ENCODE results near the gene ARID1B. TPM values are rescaled to one million over a fixed set of nuclear protein-coding genes. Genes with fewer than 3 reads are reported as not detected.

ARID1B gene
- total and polyA plus RNA-seq, 2 of the 13 experiments (the other 11 are each of a cell fraction or from before 2014, with no cell fraction given), result 20.1 to 32.6 TPM

GRCh38 chr6:156869980-156870398 lies 92.8 kb downstream of the ARID1B start:
- POLR2A ChIA-PET, result no interaction called here
- Histone ChIP-seq H3K36me3 (replicated peaks in 1 of 2; ENCODE audit: control insufficient read depth in 1 of 2, insufficient read depth in 2 of 2, low read length in 2 of 2) (peaks cover 4 to 17% of the 10 kb centered on the region in 2 experiments; a peak in 4 of 5 replicates), H3K9ac (ENCODE audit: insufficient read depth, low read depth, low read length) (no peak overlapping the region), H3K27ac (ENCODE audit: extremely low read length, insufficient read depth, low read length) (no peak overlapping the region), H3K4me2 (ENCODE audit: low read depth, low read length) (no peak overlapping the region), H4K20me1 (ENCODE audit: insufficient read depth, low read length) (peaks cover 14% of the 10 kb centered on the region; the same call in 1 of the 2 replicates), H3K79me2 (ENCODE audit: insufficient read depth, low read length) (peaks cover 80% of the 10 kb centered on the region), H3K4me1 (ENCODE audit: insufficient read depth, low read length) (peaks cover 9% of the 10 kb centered on the region), H3K9me3 (ENCODE audit: low read length) (no peaks in the 10 kb centered on the region), H3K27me3 (ENCODE audit: control insufficient read depth in 1 of 2, insufficient read depth in 2 of 2, low read length in 2 of 2) (no peaks in the 10 kb centered on the region), H3K4me3 (replicated peaks in 1 of 3; ENCODE audit: insufficient read depth in 1 of 3, low read depth in 2 of 3, low read length in 3 of 3) (no peak overlapping the region), H2AFZ (ENCODE audit: low read length) (no peak overlapping the region)
- in situ Hi-C loops (cut with HindIII; ENCODE audit: extremely low pct_ligation_motif_present, low pct_unique_long_range_greater_than_20kb) (no loop called here), intact Hi-C loops (cut with micrococcal nuclease; ENCODE audit: unreplicated experiment) (no loop called here)
- WGBS (ENCODE audit: low lambda C conversion rate), result 97% methylated on average over 13 of the region's 13 CpGs
- DNase-seq (ENCODE audit: low spot score), result no peak
- TF ChIP-seq ZNF841 (CRISPR knock-in tag; IDR thresholded peaks at IDR 0.05; ENCODE audit: borderline replicate concordance) (no peak), ZNF570 (CRISPR knock-in tag; IDR thresholded peaks at IDR 0.05; ENCODE audit: borderline replicate concordance) (no peak), ZNF280B (CRISPR knock-in tag; IDR thresholded peaks at IDR 0.05; ENCODE audit: borderline replicate concordance) (0 out of 2 replicates have a peak, but pooled peaks have one; percentile 23), RBM22 (optimal IDR thresholded peaks at IDR 0.05; ENCODE audit: low read length) (peak; percentile 65), DNMT1 (CRISPR knock-in tag; IDR thresholded peaks at IDR 0.05) (no peak), NCOR1 (IDR thresholded peaks at IDR 0.05; ENCODE audit: borderline replicate concordance, low read length) (no peak)
- no peak for ATAC-seq
- CTCF ChIA-PET (ENCODE audit: low intra/inter-chr PET ratio, low total read pairs), result no interaction called here
- FAIRE-seq, result no peak
- no TSS peak for BruUV-seq (replicated peaks)

- FAIRE-seq (no peak), ATAC-seq (no peak)
- POLR2A ChIA-PET, result no interaction called here
These were observed 93.9 kb downstream of the ARID1B start for GRCh38 chr6:156870924-156871539.

More at GRCh38 chr6:156870924-156871539, 93.9 kb downstream of the ARID1B start:
- CTCF ChIA-PET (ENCODE audit: low intra/inter-chr PET ratio, low total read pairs), result no interaction called here
- Histone ChIP-seq H4K20me1 (ENCODE audit: insufficient read depth, low read length) (peaks cover 13% of the 10 kb centered on the region; the same call in 1 of the 2 replicates), H3K4me2 (ENCODE audit: low read depth, low read length) (no peak overlapping the region), H2AFZ (ENCODE audit: low read length) (no peak overlapping the region), H3K27me3 (ENCODE audit: control insufficient read depth in 1 of 2, insufficient read depth in 2 of 2, low read length in 2 of 2) (no peaks in the 10 kb centered on the region), H3K9ac (ENCODE audit: insufficient read depth, low read depth, low read length) (no peak overlapping the region), H3K36me3 (replicated peaks in 1 of 2; ENCODE audit: control insufficient read depth in 1 of 2, insufficient read depth in 2 of 2, low read length in 2 of 2) (peaks cover 4 to 17% of the 10 kb centered on the region in 2 experiments; a peak in 4 of 5 replicates), H3K9me3 (ENCODE audit: low read length) (no peaks in the 10 kb centered on the region), H3K27ac (ENCODE audit: extremely low read length, insufficient read depth, low read length) (no peak overlapping the region), H3K4me1 (ENCODE audit: insufficient read depth, low read length) (peaks cover 9% of the 10 kb centered on the region), H3K79me2 (ENCODE audit: insufficient read depth, low read length) (peaks cover 81% of the 10 kb centered on the region), H3K4me3 (replicated peaks in 1 of 3; ENCODE audit: insufficient read depth in 1 of 3, low read depth in 2 of 3, low read length in 3 of 3) (no peak overlapping the region)
- 90% methylated on average over 5 of the region's 5 CpGs for WGBS (ENCODE audit: low lambda C conversion rate)
- in situ Hi-C loops (cut with HindIII; ENCODE audit: extremely low pct_ligation_motif_present, low pct_unique_long_range_greater_than_20kb) (no loop called here), intact Hi-C loops (cut with micrococcal nuclease; ENCODE audit: unreplicated experiment) (no loop called here)
- no peak for DNase-seq (ENCODE audit: low spot score)
- BruUV-seq (replicated peaks), result no TSS peak
- peak; percentile 30 for TF ChIP-seq RBM22 (optimal IDR thresholded peaks at IDR 0.05; ENCODE audit: low read length)
- TF ChIP-seq U2AF2 (IDR thresholded peaks at IDR 0.05; ENCODE audit: low read depth, low read length), result no peak
- TF ChIP-seq ELF4 (CRISPR knock-in tag; IDR thresholded peaks at IDR 0.05; ENCODE audit: borderline replicate concordance), result no peak
- no peak for TF ChIP-seq SIX1 (CRISPR knock-in tag; IDR thresholded peaks at IDR 0.05; ENCODE audit: borderline replicate concordance)
- TF ChIP-seq RFX3 (CRISPR knock-in tag; IDR thresholded peaks at IDR 0.05), result no peak
- TF ChIP-seq ZNF431 (CRISPR knock-in tag; IDR thresholded peaks at IDR 0.05; ENCODE audit: borderline replicate concordance, low read depth), result no peak
